Coronary artery (tissue), 2 donors: ENCODE data around the gene CTSH.
A peak's percentile ranks its signal among the peaks of the same experiment; 100 is the strongest.

Source experiments
- DNase-seq: peaks from one replicate; pipeline ENCODE4 v3.0.0-alpha.2; 2017; ENCODE audit warnings: low spot score
- H3K27ac ChIP-seq, 2 donors: fragments of 200-600 bp; sonication (generic); one replicate each; pipeline ENCODE4 v1.5.1; 2016 to 2019
- H3K4me3 ChIP-seq: fragments of 200-600 bp; sonication (generic); 2 replicates; pipeline ENCODE4 v1.5.1; 2016; ENCODE audit warnings: mild to moderate bottlenecking, moderate library complexity
- TF ChIP-seq, protein P1 (sequence below): fragments of 200-600 bp; sonication (generic); IDR thresholded peaks from one replicate; pipeline ENCODE4 v1.5.1; 2019; ENCODE audit warnings: antibody characterized with exemption

Gene CTSH

DNA sequence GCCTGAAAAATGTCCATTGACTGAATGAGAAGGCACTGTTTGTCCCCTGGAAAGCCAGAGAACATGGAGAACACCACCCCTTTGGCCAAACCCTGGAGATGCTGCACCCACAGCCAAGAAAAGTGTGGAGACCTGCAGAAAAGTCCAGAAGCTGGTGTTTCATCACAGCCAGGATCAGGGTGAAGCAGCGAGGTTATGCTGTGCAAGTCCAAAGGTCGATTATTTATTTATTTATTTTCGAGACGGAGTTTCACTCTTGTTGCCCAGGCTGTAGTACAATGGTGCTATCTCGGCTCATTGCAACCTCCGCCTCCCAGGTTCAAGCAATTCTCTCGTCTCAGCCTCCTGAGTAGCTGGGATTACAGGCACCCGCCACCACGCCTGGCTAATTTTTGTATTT is 5.5 kb upstream of the CTSH start:
- H3K27ac ChIP-seq = no peak overlapping the region
- DNase-seq = no peak
- no peak overlapping the region for H3K4me3 ChIP-seq
- TF ChIP-seq, protein P1, sequence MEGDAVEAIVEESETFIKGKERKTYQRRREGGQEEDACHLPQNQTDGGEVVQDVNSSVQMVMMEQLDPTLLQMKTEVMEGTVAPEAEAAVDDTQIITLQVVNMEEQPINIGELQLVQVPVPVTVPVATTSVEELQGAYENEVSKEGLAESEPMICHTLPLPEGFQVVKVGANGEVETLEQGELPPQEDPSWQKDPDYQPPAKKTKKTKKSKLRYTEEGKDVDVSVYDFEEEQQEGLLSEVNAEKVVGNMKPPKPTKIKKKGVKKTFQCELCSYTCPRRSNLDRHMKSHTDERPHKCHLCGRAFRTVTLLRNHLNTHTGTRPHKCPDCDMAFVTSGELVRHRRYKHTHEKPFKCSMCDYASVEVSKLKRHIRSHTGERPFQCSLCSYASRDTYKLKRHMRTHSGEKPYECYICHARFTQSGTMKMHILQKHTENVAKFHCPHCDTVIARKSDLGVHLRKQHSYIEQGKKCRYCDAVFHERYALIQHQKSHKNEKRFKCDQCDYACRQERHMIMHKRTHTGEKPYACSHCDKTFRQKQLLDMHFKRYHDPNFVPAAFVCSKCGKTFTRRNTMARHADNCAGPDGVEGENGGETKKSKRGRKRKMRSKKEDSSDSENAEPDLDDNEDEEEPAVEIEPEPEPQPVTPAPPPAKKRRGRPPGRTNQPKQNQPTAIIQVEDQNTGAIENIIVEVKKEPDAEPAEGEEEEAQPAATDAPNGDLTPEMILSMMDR = no peak

DNA sequence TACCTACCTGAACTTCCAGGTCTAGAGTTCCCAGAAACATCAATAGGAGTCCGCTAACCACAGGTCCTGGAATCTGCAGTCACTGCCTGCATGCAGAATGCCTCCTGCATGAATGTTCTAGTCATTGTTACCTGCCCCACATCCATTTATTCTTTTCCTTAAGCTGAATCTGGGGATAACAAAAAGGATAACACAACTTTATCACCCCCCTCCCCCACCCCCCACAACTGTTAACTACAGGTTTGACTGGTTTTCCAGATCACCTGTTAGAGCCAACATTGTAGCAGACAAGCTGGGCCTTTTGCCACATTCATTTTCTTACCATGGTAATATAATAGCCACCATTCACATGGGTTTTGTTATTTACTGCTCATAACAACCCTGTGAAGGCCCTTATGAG is 4.6 kb upstream of the CTSH start:
- Histone ChIP-seq H3K27ac (no peak overlapping the region), H3K4me3 (no peak overlapping the region)
- no peak for DNase-seq
- TF ChIP-seq, protein P1 = no peak

DNA sequence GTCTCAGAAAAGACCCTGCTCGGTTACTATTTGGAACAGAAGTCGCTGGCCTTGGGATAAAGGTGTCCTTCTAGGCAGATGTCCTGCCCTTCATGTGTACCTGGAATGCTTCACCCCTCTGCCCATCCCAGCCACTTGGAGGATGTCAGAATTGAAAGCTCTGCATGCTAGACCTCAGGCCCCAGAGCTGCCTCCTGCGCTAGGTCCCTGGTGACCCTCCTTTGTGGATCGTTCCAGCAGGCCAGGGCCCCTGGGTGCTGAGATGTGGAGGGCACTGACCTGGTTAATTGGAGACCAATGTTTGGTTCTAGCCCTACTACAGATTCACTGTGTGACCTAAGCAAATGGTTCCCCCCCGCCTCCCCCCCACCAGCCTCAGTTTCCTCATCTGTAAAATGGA is 2.7 kb upstream of the CTSH start:
- Histone ChIP-seq H3K4me3 (no peak overlapping the region), H3K27ac (no peak overlapping the region)
- TF ChIP-seq, protein P1 = no peak
- DNase-seq = no peak

DNA sequence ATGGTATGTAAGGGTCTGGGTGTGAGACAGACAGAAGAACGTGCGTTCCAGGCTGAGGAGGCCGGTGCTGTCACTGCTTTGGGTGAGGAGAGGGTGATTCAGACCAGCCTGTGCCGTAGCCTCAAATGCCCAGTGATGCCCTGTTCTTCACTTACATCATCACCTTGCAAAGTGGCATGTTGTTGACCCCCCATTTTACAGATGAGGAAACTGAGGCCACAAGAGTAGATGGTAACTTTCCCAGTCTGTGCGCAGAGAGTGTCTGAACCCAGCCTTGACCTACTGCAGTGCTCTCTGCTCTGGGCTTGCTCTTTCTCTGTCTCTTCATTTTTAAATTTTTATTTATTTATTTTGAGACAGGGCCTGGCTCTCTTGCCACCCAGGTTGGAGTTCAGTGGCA is 1.6 kb upstream of the CTSH start:
- TF ChIP-seq, protein P1 = no peak
- Histone ChIP-seq H3K4me3 (no peak overlapping the region), H3K27ac (no peak overlapping the region)
- DNase-seq = no peak

DNA sequence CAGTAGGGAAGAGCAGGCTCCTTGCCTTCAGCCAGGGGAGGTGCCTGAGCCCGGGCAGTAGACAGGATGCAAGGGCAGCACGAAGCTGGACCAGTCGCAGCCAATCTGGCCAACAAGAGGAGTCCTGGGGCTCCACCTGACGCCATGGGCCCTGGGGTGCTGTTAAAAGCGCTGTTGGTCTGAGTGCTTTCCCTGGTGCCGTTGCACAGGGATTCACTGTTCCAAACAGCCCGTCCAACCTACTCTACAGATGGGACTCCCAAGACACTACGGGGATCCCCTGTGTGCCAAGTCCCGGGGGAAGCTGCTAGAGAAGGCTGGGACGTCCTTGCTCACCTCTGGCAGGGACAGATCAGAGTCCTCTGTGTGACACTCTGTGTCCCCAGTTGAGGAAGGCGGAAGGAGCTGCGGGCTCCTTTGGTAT is 632 bp downstream of the CTSH start:
- TF ChIP-seq, protein P1 = no peak
- H3K4me3 ChIP-seq = peak overlapping the region; percentile 69
- no peak for DNase-seq
- peak overlapping the region; percentile 19 to 25 for H3K27ac ChIP-seq

DNA sequence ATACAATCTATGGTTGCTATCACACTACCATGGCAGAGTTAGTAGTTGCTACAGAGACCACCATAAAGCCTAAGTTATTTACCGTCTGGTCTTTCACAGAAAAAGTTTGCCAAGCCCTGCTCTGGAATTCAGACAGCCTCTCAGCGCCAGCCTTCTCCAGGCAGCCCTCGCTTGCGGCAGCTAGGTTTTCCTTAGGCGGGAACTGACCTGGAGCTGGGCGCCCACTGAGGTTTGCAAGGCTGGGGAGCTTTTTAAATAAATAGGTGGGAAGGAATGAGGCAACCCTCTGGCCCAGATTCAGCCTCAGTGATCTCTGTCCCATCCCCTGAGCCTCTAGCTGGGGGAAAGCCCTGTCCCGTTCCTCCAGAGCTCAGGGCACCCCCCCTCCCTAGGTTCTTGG is 1.2 kb downstream of the CTSH start:
- TF ChIP-seq, protein P1 = no peak
- Histone ChIP-seq H3K27ac (peak overlapping the region; percentile 19 to 25), H3K4me3 (peak overlapping the region; percentile 69)
- no peak for DNase-seq

DNA sequence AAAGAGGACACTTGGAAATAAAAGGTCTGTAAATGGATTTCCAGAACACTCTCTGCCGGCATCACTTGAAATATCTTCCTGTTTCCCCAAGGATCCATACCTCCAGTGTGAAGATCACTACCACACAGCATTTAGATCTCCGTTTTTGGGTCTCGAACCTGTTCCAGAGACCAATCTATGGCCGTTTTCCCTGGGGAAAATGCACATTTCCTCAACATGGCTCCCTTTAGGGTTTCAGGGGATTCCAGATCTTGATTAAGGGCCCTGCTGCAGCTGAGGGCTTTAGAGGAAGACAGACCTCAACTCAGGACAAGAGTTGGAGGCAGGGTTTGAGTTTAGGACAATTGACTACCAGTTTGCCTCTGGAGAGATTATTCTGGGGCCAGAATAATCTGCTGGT is 2.1 kb downstream of the CTSH start:
- H3K27ac ChIP-seq = no peak overlapping the region
- no peak for DNase-seq
- TF ChIP-seq, protein P1 = no peak
- no peak overlapping the region for H3K4me3 ChIP-seq
